H1 (cell line): ENCODE measurements around the gene EGFR.

Source experiments
- ASH2L ChIP-seq: fragments of 200-600, 300-600 bp; sonication (generic); IDR thresholded peaks from one replicate; pipeline ENCODE4 v1.7.1; 2017; ENCODE audit warnings: low read length
- CTCF ChIP-seq, 3 experiments: IDR thresholded peaks; 1 replicate in 2 of 3; 2 replicates in 1 of 3; pipeline versions ENCODE4 v1.5.1 to v1.6.1; 2011; ENCODE audit warnings: low read length in 3 of 3, mild to moderate bottlenecking in 3 of 3, inconsistent platforms in 2 of 3, low read depth in 1 of 3, moderate library complexity in 1 of 3; ENCODE audit not compliant: insufficient read depth in 1 of 3; ENCODE audit errors: control extremely low read depth in 1 of 3
- EZH2 ChIP-seq: fragments of 200-600 bp; sonication (generic); IDR thresholded peaks from 2 replicates; pipeline ENCODE4 v1.7.1; 2012; ENCODE audit warnings: low read depth, mild to moderate bottlenecking, moderate library complexity, low read length, inconsistent platforms; ENCODE audit not compliant: severe bottlenecking
- GABPA ChIP-seq: IDR thresholded peaks from 2 replicates; pipeline ENCODE4 v1.6.1; 2011; ENCODE audit warnings: mild to moderate bottlenecking, low read length, moderate library complexity, borderline replicate concordance; ENCODE audit not compliant: insufficient read depth
- JUND ChIP-seq: IDR thresholded peaks from 2 replicates; pipeline ENCODE4 v1.6.1; 2011; ENCODE audit warnings: mild to moderate bottlenecking, improper control_type of control experiment, low read length
- KDM1A ChIP-seq: fragments of 200-600, 300-600 bp; sonication (generic); IDR thresholded peaks from 2 replicates; pipeline ENCODE4 v1.7.1; 2016; ENCODE audit warnings: mild to moderate bottlenecking, low read length, borderline replicate concordance
- NRF1 ChIP-seq: IDR thresholded peaks from 2 replicates; pipeline ENCODE4 v1.6.1; 2011; ENCODE audit warnings: mild to moderate bottlenecking, low read depth, low read length, improper control_type of control experiment
- POLR2A ChIP-seq, 2 experiments: IDR thresholded peaks; 1 replicate in 1 of 2; 2 replicates in 1 of 2; pipeline ENCODE4 v1.6.1; 2011; ENCODE audit warnings: low read depth in 2 of 2, low read length in 2 of 2, mild to moderate bottlenecking in 2 of 2; ENCODE audit errors: control extremely low read depth in 1 of 2
- RAD21 ChIP-seq, 2 experiments: IDR thresholded peaks in 1 of 2; conservative IDR thresholded peaks in 1 of 2; 2 replicates each; pipeline ENCODE4 v1.6.1; 2011; ENCODE audit warnings: low read depth in 2 of 2, low read length in 2 of 2, improper control_type of control experiment in 1 of 2, inconsistent platforms in 1 of 2, mild to moderate bottlenecking in 1 of 2, moderate library complexity in 1 of 2

DNA sequence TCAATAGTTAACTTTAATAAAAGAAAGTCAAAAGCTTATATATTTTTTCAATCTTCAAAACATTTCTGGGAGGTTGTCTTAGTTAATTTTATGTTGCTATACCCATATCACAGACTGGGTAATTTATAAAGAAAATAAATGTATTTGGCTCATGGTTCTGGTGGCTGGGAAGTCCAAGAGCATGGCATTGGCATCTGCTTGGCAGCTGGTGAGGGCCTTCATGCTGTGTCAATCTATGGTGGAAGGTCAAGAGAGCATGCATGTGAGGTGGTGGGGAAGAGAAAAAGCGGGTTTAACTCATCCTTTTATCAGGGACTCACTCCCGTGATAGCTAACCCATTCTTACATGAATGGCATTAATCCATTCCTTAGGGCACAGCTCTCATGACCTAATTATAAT, 119.8 kb downstream of the EGFR start:
- TF ChIP-seq CTCF (IDR thresholded peaks at IDR 0.05; ENCODE audit: control extremely low read depth in 1 of 3, insufficient read depth in 1 of 3, low read depth in 1 of 3, low read length in 3 of 3): no peak
- TF ChIP-seq GABPA: no peak
- no peak for TF ChIP-seq ASH2L
- TF ChIP-seq EZH2: no peak
- TF ChIP-seq RAD21 (IDR thresholded peaks at IDR 0.05 in 1 of 2, conservative IDR thresholded peaks at IDR 0.05 in 1 of 2; ENCODE audit: low read depth in 2 of 2, low read length in 2 of 2): no peak
- no peak for TF ChIP-seq JUND
- no peak for TF ChIP-seq NRF1
- no peak for TF ChIP-seq KDM1A
- no peak for TF ChIP-seq POLR2A (IDR thresholded peaks at IDR 0.05; ENCODE audit: control extremely low read depth in 1 of 2, low read depth in 2 of 2, low read length in 2 of 2)
